ENCODE data around the gene PABPN1.

Gene PABPN1

GRCh38 chr14:23286020-23286901, 35.0 kb upstream of the PABPN1 start, which contains the start of gene HOMEZ:
Gene HOMEZ, minus strand, starts transcription at chr14:23286132. Its CDS starts 180 bp downstream, at chr14:23285952.
- peak within 1 kb of the TSS; percentile 79 for H3K27ac ChIP-seq

GRCh38 chr14:23286902-23287479, 34.3 kb upstream of the PABPN1 start:
- peak overlapping the region; percentile 79 for H3K27ac ChIP-seq
- TF ChIP-seq CTCF (conservative IDR thresholded peaks at IDR 0.05): no peak

More at GRCh38 chr14:23286020-23286901, 35.0 kb upstream of the PABPN1 start, which contains the start of gene HOMEZ:
- no peak for TF ChIP-seq CTCF (conservative IDR thresholded peaks at IDR 0.05)

- TF ChIP-seq CTCF (conservative IDR thresholded peaks at IDR 0.05): peak; percentile 92
- H3K27ac ChIP-seq: no peak overlapping the region; the same call in 1 of the 2 replicates
These were observed 26.3 kb upstream of the PABPN1 start for GRCh38 chr14:23294734-23295561.

- H3K27ac ChIP-seq: no peak overlapping the region
- TF ChIP-seq CTCF (conservative IDR thresholded peaks at IDR 0.05): no peak
These were observed 25.1 kb upstream of the PABPN1 start for GRCh38 chr14:23296012-23296777.

- H3K27ac ChIP-seq: no peak overlapping the region
- no peak for TF ChIP-seq CTCF (conservative IDR thresholded peaks at IDR 0.05)
These were observed 24.2 kb upstream of the PABPN1 start for GRCh38 chr14:23297096-23297495.

GRCh38 chr14:23297611-23298277, 23.5 kb upstream of the PABPN1 start:
- H3K27ac ChIP-seq: no peak overlapping the region
- no peak for TF ChIP-seq CTCF (conservative IDR thresholded peaks at IDR 0.05)
